ENCODE measurements around the gene MAP1LC3A.

DNA sequence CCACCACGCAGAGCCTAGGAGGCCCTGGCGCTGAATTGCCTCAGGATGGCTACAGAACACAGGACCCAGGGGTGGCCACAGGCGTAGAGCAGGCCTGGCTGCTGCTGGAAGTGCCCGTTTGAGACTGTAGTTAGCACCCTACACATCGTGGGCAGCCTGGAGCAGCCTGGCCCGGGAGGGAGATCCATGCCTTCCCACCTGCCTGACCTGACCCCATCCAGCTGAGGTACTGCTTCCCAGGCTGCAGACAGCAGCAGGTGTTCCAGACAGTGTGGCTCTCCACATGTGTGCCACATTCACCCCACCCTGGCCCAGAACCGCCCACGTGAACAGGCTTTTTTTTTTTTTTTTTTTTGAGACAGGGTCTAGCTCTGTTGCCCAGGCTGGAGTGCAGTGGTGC is 20.9 kb upstream of the MAP1LC3A start:
- TF ChIP-seq, protein P1, sequence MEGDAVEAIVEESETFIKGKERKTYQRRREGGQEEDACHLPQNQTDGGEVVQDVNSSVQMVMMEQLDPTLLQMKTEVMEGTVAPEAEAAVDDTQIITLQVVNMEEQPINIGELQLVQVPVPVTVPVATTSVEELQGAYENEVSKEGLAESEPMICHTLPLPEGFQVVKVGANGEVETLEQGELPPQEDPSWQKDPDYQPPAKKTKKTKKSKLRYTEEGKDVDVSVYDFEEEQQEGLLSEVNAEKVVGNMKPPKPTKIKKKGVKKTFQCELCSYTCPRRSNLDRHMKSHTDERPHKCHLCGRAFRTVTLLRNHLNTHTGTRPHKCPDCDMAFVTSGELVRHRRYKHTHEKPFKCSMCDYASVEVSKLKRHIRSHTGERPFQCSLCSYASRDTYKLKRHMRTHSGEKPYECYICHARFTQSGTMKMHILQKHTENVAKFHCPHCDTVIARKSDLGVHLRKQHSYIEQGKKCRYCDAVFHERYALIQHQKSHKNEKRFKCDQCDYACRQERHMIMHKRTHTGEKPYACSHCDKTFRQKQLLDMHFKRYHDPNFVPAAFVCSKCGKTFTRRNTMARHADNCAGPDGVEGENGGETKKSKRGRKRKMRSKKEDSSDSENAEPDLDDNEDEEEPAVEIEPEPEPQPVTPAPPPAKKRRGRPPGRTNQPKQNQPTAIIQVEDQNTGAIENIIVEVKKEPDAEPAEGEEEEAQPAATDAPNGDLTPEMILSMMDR (IDR thresholded peaks at IDR 0.05; ENCODE audit: low read depth, low read length, missing input control): no peak
- TF ChIP-seq TAF1 (conservative IDR thresholded peaks at IDR 0.05): no peak
- TF ChIP-seq JUND (IDR thresholded peaks at IDR 0.05): no peak
- TF ChIP-seq RXRA (IDR thresholded peaks at IDR 0.05): no peak
- no peak for TF ChIP-seq SP1 (IDR thresholded peaks at IDR 0.05)
- TF ChIP-seq HNF4G (IDR thresholded peaks at IDR 0.05): no peak
- no peak for TF ChIP-seq RAD21 (IDR thresholded peaks at IDR 0.05)
- no peak for TF ChIP-seq HNF4A (conservative IDR thresholded peaks at IDR 0.05)

All from liver (tissue), 3 donors.